Measurements from ENCODE around the gene HBE1.

- TF ChIP-seq CTCF (IDR thresholded peaks at IDR 0.05) (no peak), POLR2A (IDR thresholded peaks at IDR 0.05) (no peak)
Measured at GRCh38 chr11:5247472-5248192, 22.1 kb downstream of the HBE1 start.

Data from testis (tissue), 2 donors.